GM11168 (cell line): ENCODE measurements around the gene MANBA.

ENCODE experiments used
- in situ Hi-C: fragments of 300-500 bp; cut with MboI; formaldehyde crosslinking; loops from one replicate; pipeline ENCODE4 v1.12.0; 2022; ENCODE audit warnings: low sequenced_read_pairs; ENCODE audit not compliant: unreplicated experiment

The MANBA gene

GRCh38 chr4:102601586-102602227 lies 159.1 kb downstream of the MANBA start:
- in situ Hi-C loops: no loop called here

- in situ Hi-C loops: no loop called here
These were observed 160.1 kb downstream of the MANBA start for GRCh38 chr4:102600689-102601088.

GRCh38 chr4:102599886-102600285 lies 160.9 kb downstream of the MANBA start:
- in situ Hi-C loops: no loop called here

- in situ Hi-C loops: no loop called here
These were observed 161.3 kb downstream of the MANBA start for GRCh38 chr4:102599455-102599854.

GRCh38 chr4:102598762-102599374 lies 161.9 kb downstream of the MANBA start:
- in situ Hi-C loops: no loop called here

GRCh38 chr4:102598086-102598761 lies 162.5 kb downstream of the MANBA start:
- in situ Hi-C loops: no loop called here

- in situ Hi-C loops: no loop called here
These were observed 164.2 kb downstream of the MANBA start for GRCh38 chr4:102596532-102596931.

GRCh38 chr4:102594000-102594399 lies 166.8 kb downstream of the MANBA start:
- in situ Hi-C loops: no loop called here

GRCh38 chr4:102593147-102593546 lies 167.6 kb downstream of the MANBA start:
- in situ Hi-C loops: no loop called here

- in situ Hi-C loops: no loop called here
These were observed 168.5 kb downstream of the MANBA start for GRCh38 chr4:102592256-102592655.

- in situ Hi-C loops: no loop called here
These were observed 171.0 kb downstream of the MANBA start for GRCh38 chr4:102589743-102590142.

GRCh38 chr4:102586644-102587021 lies 174.1 kb downstream of the MANBA start:
- in situ Hi-C loops: no loop called here

GRCh38 chr4:102586002-102586643 lies 174.6 kb downstream of the MANBA start:
- in situ Hi-C loops: no loop called here

GRCh38 chr4:102585329-102585728 lies 175.4 kb downstream of the MANBA start:
- in situ Hi-C loops: no loop called here

GRCh38 chr4:102584091-102584490 lies 176.7 kb downstream of the MANBA start:
- in situ Hi-C loops: no loop called here
